ENCODE data around the gene NUDT1.

The NUDT1 gene

GRCh38 chr7:2257046-2257551 lies 15.1 kb downstream of the NUDT1 start:
- no peak for TF ChIP-seq TCF12 (IDR thresholded peaks at IDR 0.05; ENCODE audit: low read depth)
- no peak for TF ChIP-seq TEAD4 (IDR thresholded peaks at IDR 0.05)
- TF ChIP-seq YY1 (IDR thresholded peaks at IDR 0.05; ENCODE audit: low read depth): no peak
- TF ChIP-seq RAD21 (IDR thresholded peaks at IDR 0.05; ENCODE audit: low read depth): no peak
- TF ChIP-seq MAX (IDR thresholded peaks at IDR 0.05): no peak
- no peak for TF ChIP-seq ZBTB7A (IDR thresholded peaks at IDR 0.05; ENCODE audit: low read depth)
- no peak for TF ChIP-seq REST (IDR thresholded peaks at IDR 0.05; ENCODE audit: low read depth)
- TF ChIP-seq FOXM1 (IDR thresholded peaks at IDR 0.05; ENCODE audit: borderline replicate concordance, low read depth): no peak
- TF ChIP-seq TAF1 (IDR thresholded peaks at IDR 0.05; ENCODE audit: low read depth): no peak
- no peak for TF ChIP-seq CREB1 (IDR thresholded peaks at IDR 0.05; ENCODE audit: low read depth)
- no peak for TF ChIP-seq NFIC (IDR thresholded peaks at IDR 0.05)
- TF ChIP-seq USF1 (IDR thresholded peaks at IDR 0.05): no peak
- TF ChIP-seq EP300 (IDR thresholded peaks at IDR 0.05; ENCODE audit: borderline replicate concordance): no peak
- no peak for TF ChIP-seq EGR1 (IDR thresholded peaks at IDR 0.05)
- no peak for TF ChIP-seq CEBPB (IDR thresholded peaks at IDR 0.05)

- TF ChIP-seq TEAD4 (IDR thresholded peaks at IDR 0.05): no peak
- TF ChIP-seq REST (IDR thresholded peaks at IDR 0.05; ENCODE audit: low read depth): no peak
- no peak for TF ChIP-seq EP300 (IDR thresholded peaks at IDR 0.05; ENCODE audit: borderline replicate concordance)
- TF ChIP-seq CEBPB (IDR thresholded peaks at IDR 0.05): no peak
- TF ChIP-seq ZBTB7A (IDR thresholded peaks at IDR 0.05; ENCODE audit: low read depth): no peak
- TF ChIP-seq RAD21 (IDR thresholded peaks at IDR 0.05; ENCODE audit: low read depth): no peak
- no peak for TF ChIP-seq TAF1 (IDR thresholded peaks at IDR 0.05; ENCODE audit: low read depth)
- TF ChIP-seq TCF12 (IDR thresholded peaks at IDR 0.05; ENCODE audit: low read depth): no peak
- TF ChIP-seq EGR1 (IDR thresholded peaks at IDR 0.05): no peak
- no peak for TF ChIP-seq MAX (IDR thresholded peaks at IDR 0.05)
- no peak for TF ChIP-seq USF1 (IDR thresholded peaks at IDR 0.05)
- no peak for TF ChIP-seq CREB1 (IDR thresholded peaks at IDR 0.05; ENCODE audit: low read depth)
- no peak for TF ChIP-seq FOXM1 (IDR thresholded peaks at IDR 0.05; ENCODE audit: borderline replicate concordance, low read depth)
- TF ChIP-seq YY1 (IDR thresholded peaks at IDR 0.05; ENCODE audit: low read depth): no peak
Observed at GRCh38 chr7:2257651-2258050, 15.6 kb downstream of the NUDT1 start.

GRCh38 chr7:2258661-2259365 lies 16.8 kb downstream of the NUDT1 start:
- TF ChIP-seq NFIC (IDR thresholded peaks at IDR 0.05): no peak
- no peak for TF ChIP-seq TEAD4 (IDR thresholded peaks at IDR 0.05)
- no peak for TF ChIP-seq ZBTB7A (IDR thresholded peaks at IDR 0.05; ENCODE audit: low read depth)
- TF ChIP-seq CREB1 (IDR thresholded peaks at IDR 0.05; ENCODE audit: low read depth): no peak
- TF ChIP-seq YY1 (IDR thresholded peaks at IDR 0.05; ENCODE audit: low read depth): no peak
- no peak for TF ChIP-seq USF1 (IDR thresholded peaks at IDR 0.05)
- no peak for TF ChIP-seq TAF1 (IDR thresholded peaks at IDR 0.05; ENCODE audit: low read depth)
- no peak for TF ChIP-seq EP300 (IDR thresholded peaks at IDR 0.05; ENCODE audit: borderline replicate concordance)
- TF ChIP-seq RAD21 (IDR thresholded peaks at IDR 0.05; ENCODE audit: low read depth): no peak
- no peak for TF ChIP-seq CEBPB (IDR thresholded peaks at IDR 0.05)
- no peak for TF ChIP-seq MAX (IDR thresholded peaks at IDR 0.05)
- TF ChIP-seq FOXM1 (IDR thresholded peaks at IDR 0.05; ENCODE audit: borderline replicate concordance, low read depth): no peak
- no peak for TF ChIP-seq TCF12 (IDR thresholded peaks at IDR 0.05; ENCODE audit: low read depth)
- TF ChIP-seq EGR1 (IDR thresholded peaks at IDR 0.05): no peak
- TF ChIP-seq REST (IDR thresholded peaks at IDR 0.05; ENCODE audit: low read depth): no peak

All from Ishikawa (cell line).